Tibial nerve (tissue), 4 donors: ENCODE results near the gene PRELID1. TPM values are rescaled to one million over a fixed set of nuclear protein-coding genes. Genes with fewer than 3 reads are reported as not detected.

ENCODE experiments used
- DNase-seq, 2 donors: peaks; one replicate each; pipeline ENCODE4 v3.0.0-alpha.2; 2019; ENCODE audit warnings: low spot score in 2 of 2
- H3K27ac ChIP-seq, 4 donors: fragments of 200-600 bp; sonication (generic) in 3 of 4; one replicate each; pipeline ENCODE4 v1.5.1; 2017 to 2019; ENCODE audit warnings: mild to moderate bottlenecking in 1 of 4
- H3K27me3 ChIP-seq, 2 donors: fragments of 200-600 bp; sonication (generic) in 1 of 2; one replicate each; pipeline versions ENCODE4 v1.5.1 to v1.6.0; 2017 to 2019
- H3K36me3 ChIP-seq, 3 donors: fragments of 200-600 bp; sonication (generic); one replicate each; pipeline ENCODE4 v1.5.1; 2018 to 2019
- H3K4me1 ChIP-seq, 4 donors: fragments of 200-600 bp; sonication (generic) in 3 of 4; one replicate each; pipeline ENCODE4 v1.5.1; 2017 to 2019
- H3K4me3 ChIP-seq, 4 donors: fragments of 200-600 bp; sonication (generic) in 3 of 4; one replicate each; pipeline ENCODE4 v1.5.1; 2017 to 2019; ENCODE audit warnings: mild to moderate bottlenecking in 1 of 4, moderate library complexity in 1 of 4
- H3K9me3 ChIP-seq, 4 donors: fragments of 200-600 bp; sonication (generic) in 3 of 4; one replicate each; pipeline ENCODE4 v1.5.1; 2017 to 2019
- EP300 ChIP-seq, 2 donors: sonication (generic); formaldehyde crosslinking; IDR thresholded peaks; one replicate each; pipeline ENCODE4 v1.6.1; 2017; ENCODE audit warnings: antibody characterized with exemption in 2 of 2, mild to moderate bottlenecking in 1 of 2
- POLR2A ChIP-seq, 2 donors: fragments of 450-650 bp; IDR thresholded peaks; one replicate each; pipeline ENCODE4 v1.6.1; 2017; ENCODE audit warnings: antibody characterized with exemption in 2 of 2, mild to moderate bottlenecking in 2 of 2, moderate library complexity in 2 of 2
- WGBS, 2 donors: methylation state at CpG; one replicate each; pipeline ENCODE4 v1.1.5; 2018; 5-methylcytosine and 5-hydroxymethylcytosine counted together
- total RNA-seq, 4 donors: library from RNA; depleted of rRNA; stranded (reverse); fragments of >200 nt; gene quantifications; one replicate each; pipeline ENCODE4 v1.1.0, GENCODE V29; 2016
- TF ChIP-seq, protein P1 (sequence below), 5 experiments: fragments of 200-600 bp in 3 of 5; fragments of 450-650 bp in 2 of 5; sonication (generic) in 3 of 5; IDR thresholded peaks; one replicate each; pipeline ENCODE4 v1.5.1; 2016 to 2019; ENCODE audit warnings: antibody characterized with exemption in 5 of 5, mild to moderate bottlenecking in 3 of 5, moderate library complexity in 2 of 5

The PRELID1 gene
- total RNA-seq, 4 donors from 2014 or later = 52.6 to 87.0 (median 65.2) TPM

GRCh38 chr5:177334155-177334551 is 30.6 kb downstream of the PRELID1 start:
- whole genome bisulfite sequencing, 2 donors = 75 to 83% methylated on average over 9 to 15 of the region's 15 CpGs
- Histone ChIP-seq H3K4me1 (no peaks in the 10 kb centered on the region), H3K4me3 (no peak overlapping the region), H3K9me3 (no peaks in the 10 kb centered on the region), H3K36me3 (peaks cover 6 to 100% (median 32%) of the 10 kb centered on the region in 3 donors), H3K27me3 (no peaks in the 10 kb centered on the region), H3K27ac (no peak overlapping the region)
- TF ChIP-seq, protein P1, sequence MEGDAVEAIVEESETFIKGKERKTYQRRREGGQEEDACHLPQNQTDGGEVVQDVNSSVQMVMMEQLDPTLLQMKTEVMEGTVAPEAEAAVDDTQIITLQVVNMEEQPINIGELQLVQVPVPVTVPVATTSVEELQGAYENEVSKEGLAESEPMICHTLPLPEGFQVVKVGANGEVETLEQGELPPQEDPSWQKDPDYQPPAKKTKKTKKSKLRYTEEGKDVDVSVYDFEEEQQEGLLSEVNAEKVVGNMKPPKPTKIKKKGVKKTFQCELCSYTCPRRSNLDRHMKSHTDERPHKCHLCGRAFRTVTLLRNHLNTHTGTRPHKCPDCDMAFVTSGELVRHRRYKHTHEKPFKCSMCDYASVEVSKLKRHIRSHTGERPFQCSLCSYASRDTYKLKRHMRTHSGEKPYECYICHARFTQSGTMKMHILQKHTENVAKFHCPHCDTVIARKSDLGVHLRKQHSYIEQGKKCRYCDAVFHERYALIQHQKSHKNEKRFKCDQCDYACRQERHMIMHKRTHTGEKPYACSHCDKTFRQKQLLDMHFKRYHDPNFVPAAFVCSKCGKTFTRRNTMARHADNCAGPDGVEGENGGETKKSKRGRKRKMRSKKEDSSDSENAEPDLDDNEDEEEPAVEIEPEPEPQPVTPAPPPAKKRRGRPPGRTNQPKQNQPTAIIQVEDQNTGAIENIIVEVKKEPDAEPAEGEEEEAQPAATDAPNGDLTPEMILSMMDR (IDR thresholded peaks at IDR 0.05) = no peak
- TF ChIP-seq EP300 (IDR thresholded peaks at IDR 0.05) = no peak
- DNase-seq = no peak

GRCh38 chr5:177334781-177335700 is 31.4 kb downstream of the PRELID1 start:
- TF ChIP-seq EP300 (IDR thresholded peaks at IDR 0.05) = no peak
- TF ChIP-seq POLR2A (IDR thresholded peaks at IDR 0.05) = no peak
- TF ChIP-seq, protein P1 (IDR thresholded peaks at IDR 0.05) = no peak
- Histone ChIP-seq H3K4me3 (no peak overlapping the region), H3K9me3 (no peaks in the 10 kb centered on the region), H3K36me3 (peaks cover 6 to 98% (median 32%) of the 10 kb centered on the region in 3 donors), H3K27me3 (no peaks in the 10 kb centered on the region), H3K27ac (no peak overlapping the region), H3K4me1 (no peaks in the 10 kb centered on the region)
- WGBS, 2 donors = 88 to 94% methylated on average over 19 to 21 of the region's 21 CpGs
- no peak for DNase-seq

DNA sequence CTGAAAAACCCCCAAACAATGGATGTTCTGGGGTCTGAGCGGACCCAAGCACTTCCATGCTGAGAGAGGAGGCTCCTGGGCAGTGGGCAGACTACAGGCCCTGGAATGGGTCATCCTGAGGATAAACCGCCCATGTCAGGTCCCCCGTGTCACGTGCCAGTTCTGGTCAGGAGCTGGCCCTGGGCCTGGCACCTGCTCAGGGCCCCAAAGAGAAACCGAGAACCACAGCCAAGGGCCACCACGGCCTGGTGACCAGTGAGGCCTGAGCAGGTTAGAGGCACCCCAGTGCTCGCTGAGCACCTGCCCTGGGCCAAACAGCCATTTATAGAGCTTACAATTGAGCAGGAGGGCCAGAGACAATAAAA is 32.1 kb downstream of the PRELID1 start:
- TF ChIP-seq EP300 (IDR thresholded peaks at IDR 0.05) = no peak
- no peak for TF ChIP-seq POLR2A (IDR thresholded peaks at IDR 0.05)
- TF ChIP-seq, protein P1 (IDR thresholded peaks at IDR 0.05) = no peak
- no peak for DNase-seq
- peaks cover 6 to 96% (median 32%) of the 10 kb centered on the region in 3 donors for H3K36me3 ChIP-seq
- H3K27ac ChIP-seq = no peak overlapping the region
- H3K9me3 ChIP-seq = no peaks in the 10 kb centered on the region
- H3K27me3 ChIP-seq = no peaks in the 10 kb centered on the region
- no peaks in the 10 kb centered on the region for H3K4me1 ChIP-seq
- no peak overlapping the region for H3K4me3 ChIP-seq
- WGBS, 2 donors = 84 to 93% methylated on average over 6 to 7 of the region's 7 CpGs

DNA sequence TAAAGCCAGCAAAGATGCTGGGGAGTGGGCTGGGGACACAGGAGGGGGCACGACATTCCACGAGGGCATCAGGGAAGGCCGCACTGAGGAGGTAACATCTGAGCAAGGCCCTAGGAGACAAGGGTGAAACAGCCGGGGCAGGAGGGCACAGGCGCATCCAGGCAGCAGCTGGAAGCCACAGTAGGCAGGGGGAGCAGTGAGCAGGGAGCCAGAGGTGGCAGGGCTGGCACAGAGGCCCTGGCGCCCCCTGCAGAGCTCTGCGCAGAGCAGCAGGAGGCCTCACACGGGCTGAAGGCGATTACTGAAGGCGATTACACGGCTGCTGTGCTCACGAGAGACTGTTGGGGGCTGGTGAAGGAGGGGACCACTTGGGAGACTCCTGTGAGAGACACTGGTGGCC is 32.5 kb downstream of the PRELID1 start:
- Histone ChIP-seq H3K4me3 (no peak overlapping the region), H3K27ac (no peak overlapping the region), H3K4me1 (no peaks in the 10 kb centered on the region), H3K36me3 (peaks cover 6 to 95% (median 32%) of the 10 kb centered on the region in 3 donors), H3K27me3 (no peaks in the 10 kb centered on the region), H3K9me3 (no peaks in the 10 kb centered on the region)
- no peak for DNase-seq
- 64% methylated on average over 12 of the region's 12 CpGs for WGBS, 2 donors
- TF ChIP-seq EP300 (IDR thresholded peaks at IDR 0.05) (no peak), POLR2A (IDR thresholded peaks at IDR 0.05) (no peak)
- TF ChIP-seq, protein P1 (IDR thresholded peaks at IDR 0.05) = no peak
